ENCODE results near the gene DRC7.
"Not testable (repeated sequence)": the region's sequence is repeated elsewhere in the genome, so short reads cannot be mapped to it uniquely, and the experiment has no call there.

Gene DRC7

GRCh38 chr16:57728336-57729181, 34.0 kb downstream of the DRC7 start:
- no peak for DNase-seq (ENCODE audit: extremely low read depth, low read depth)
- no peak for TF ChIP-seq CTCF (IDR thresholded peaks at IDR 0.05; ENCODE audit: low read depth, low read length)

- DNase-seq (ENCODE audit: extremely low read depth, low read depth): no peak
- no peak for TF ChIP-seq CTCF (IDR thresholded peaks at IDR 0.05; ENCODE audit: low read depth, low read length)
These were observed 34.5 kb downstream of the DRC7 start for GRCh38 chr16:57729182-57729484.

- DNase-seq (ENCODE audit: extremely low read depth, low read depth): not testable (repeated sequence)
These were observed 35.2 kb downstream of the DRC7 start for GRCh38 chr16:57729852-57730251.

- TF ChIP-seq CTCF (IDR thresholded peaks at IDR 0.05; ENCODE audit: low read depth, low read length): no peak
- no peak for DNase-seq (ENCODE audit: extremely low read depth, low read depth)
These were observed 36.4 kb downstream of the DRC7 start for GRCh38 chr16:57730771-57731730.

GRCh38 chr16:57732037-57732436, 37.4 kb downstream of the DRC7 start:
- peak; percentile 12 for DNase-seq (ENCODE audit: extremely low read depth, low read depth)
- no peak for TF ChIP-seq CTCF (IDR thresholded peaks at IDR 0.05; ENCODE audit: low read depth, low read length)

- DNase-seq (ENCODE audit: extremely low read depth, low read depth): no peak
- no peak for TF ChIP-seq CTCF (IDR thresholded peaks at IDR 0.05; ENCODE audit: low read depth, low read length)
These were observed 38.1 kb downstream of the DRC7 start for GRCh38 chr16:57732714-57733113.

GRCh38 chr16:57734308-57734924, 39.8 kb downstream of the DRC7 start:
- DNase-seq (ENCODE audit: extremely low read depth, low read depth): no peak
- no peak for TF ChIP-seq CTCF (IDR thresholded peaks at IDR 0.05; ENCODE audit: low read depth, low read length)
